Spinal cord (tissue), 10 donors: ENCODE measurements around the gene SCMH1. TPM values are rescaled to one million over a fixed set of nuclear protein-coding genes. Genes with fewer than 3 reads are reported as not detected.
"Not testable (repeated sequence)": the region's sequence is repeated elsewhere in the genome, so short reads cannot be mapped to it uniquely, and the experiment has no call there.

ENCODE experiments used
- DNase-seq, 6 donors: peaks; one replicate each; pipeline versions ENCODE4 v3.0.0 to v3.0.0-alpha.2; 2013 to 2015; ENCODE audit warnings: low spot score in 6 of 6, low read depth in 4 of 6
- H3K27ac ChIP-seq: one replicate; pipeline ENCODE4 v1.5.1; 2013; ENCODE audit warnings: low read depth, low read length, control low read depth
- H3K27me3 ChIP-seq: one replicate; pipeline ENCODE4 v1.6.1; 2013; ENCODE audit warnings: low read length; ENCODE audit not compliant: control insufficient read depth, insufficient read depth
- H3K36me3 ChIP-seq: one replicate; pipeline ENCODE4 v1.6.1; 2013; ENCODE audit warnings: low read length; ENCODE audit not compliant: control insufficient read depth, insufficient read depth
- H3K4me1 ChIP-seq: one replicate; pipeline ENCODE4 v1.6.1; 2013; ENCODE audit warnings: low read length; ENCODE audit not compliant: control insufficient read depth, insufficient read depth
- H3K4me3 ChIP-seq: one replicate; pipeline ENCODE4 v1.5.1; 2013; ENCODE audit warnings: low read depth, low read length, control low read depth
- H3K9me3 ChIP-seq: one replicate; pipeline ENCODE4 v1.6.1; 2013; ENCODE audit warnings: low read length; ENCODE audit not compliant: control insufficient read depth, insufficient read depth
- WGBS: methylation state at CpG from one replicate; pipeline ENCODE4 v1.1.5; 2013; ENCODE audit warnings: missing lambda C conversion rate; ENCODE audit not compliant: insufficient coverage; 5-methylcytosine and 5-hydroxymethylcytosine counted together
- polyA plus RNA-seq, 2 donors: library from polyadenylated mRNA; unstranded; fragments of 120-200 nt; gene quantifications; one replicate each; pipeline ENCODE4 v1.2.1, GENCODE V29; 2013; ENCODE audit not compliant: insufficient read length in 2 of 2
- total RNA-seq, 2 donors: library from RNA; depleted of rRNA in 1 of 2; stranded (reverse); fragments of 120-200 nt in 1 of 2; fragments of >200 nt in 1 of 2; gene quantifications; one replicate each; pipeline versions ENCODE4 v1.2.3 to v1.2.4, GENCODE V29; 2013 to 2014
- donor health status: healthy.

Gene SCMH1
- total and polyA plus RNA-seq, 4 donors: 30.9 to 58.2 (median 43.2) TPM

GRCh38 chr1:41149570-41149969 is 92.5 kb downstream of the SCMH1 start:
- Histone ChIP-seq H3K27me3 (no peaks in the 10 kb centered on the region), H3K9me3 (no peaks in the 10 kb centered on the region), H3K4me3 (no peak overlapping the region), H3K4me1 (no peaks in the 10 kb centered on the region), H3K27ac (no peak overlapping the region), H3K36me3 (no peaks in the 10 kb centered on the region)
- no CpG with 5 or more reads among the region's 2 CpGs for WGBS
- DNase-seq: no peak

- Histone ChIP-seq H3K4me3 (no peak overlapping the region), H3K27ac (no peak overlapping the region), H3K4me1 (no peaks in the 10 kb centered on the region), H3K36me3 (no peaks in the 10 kb centered on the region), H3K9me3 (peaks cover 6% of the 10 kb centered on the region), H3K27me3 (no peaks in the 10 kb centered on the region)
- no CpG with 5 or more reads among the region's 1 CpG for WGBS
- DNase-seq: no peak
Measured at GRCh38 chr1:41144285-41144684, 97.8 kb downstream of the SCMH1 start.

- Histone ChIP-seq H3K4me3 (no peak overlapping the region), H3K27ac (no peak overlapping the region), H3K27me3 (no peaks in the 10 kb centered on the region), H3K36me3 (no peaks in the 10 kb centered on the region), H3K4me1 (no peaks in the 10 kb centered on the region), H3K9me3 (peaks cover 6% of the 10 kb centered on the region)
- no peak for DNase-seq
- no CpG with 5 or more reads among the region's 1 CpG for WGBS
Measured at GRCh38 chr1:41138549-41138948, 103.6 kb downstream of the SCMH1 start.

- Histone ChIP-seq H3K4me3 (no peak overlapping the region), H3K4me1 (no peaks in the 10 kb centered on the region), H3K9me3 (peaks cover under 1% of the 10 kb centered on the region), H3K27me3 (no peaks in the 10 kb centered on the region), H3K27ac (no peak overlapping the region), H3K36me3 (no peaks in the 10 kb centered on the region)
- no CpG with 5 or more reads among the region's 1 CpG for WGBS
- no peak for DNase-seq
Measured at GRCh38 chr1:41135196-41135947, 106.7 kb downstream of the SCMH1 start.

GRCh38 chr1:41134325-41134724 is 107.8 kb downstream of the SCMH1 start:
- no CpG with 5 or more reads among the region's 2 CpGs for WGBS
- not testable (repeated sequence) for H3K9me3 ChIP-seq, H3K4me1 ChIP-seq, H3K27ac ChIP-seq, DNase-seq, H3K27me3 ChIP-seq, H3K36me3 ChIP-seq, H3K4me3 ChIP-seq

GRCh38 chr1:41122851-41123518 is 119.1 kb downstream of the SCMH1 start:
- WGBS: 60% methylated on average over 2 of the region's 8 CpGs
- DNase-seq: peak in 2 of 6 donors; percentile 30 to 60
- H3K9me3 ChIP-seq: no peaks in the 10 kb centered on the region

GRCh38 chr1:41122148-41122547 is 120.0 kb downstream of the SCMH1 start:
- no peak for DNase-seq
- Histone ChIP-seq H3K9me3 (no peaks in the 10 kb centered on the region), H3K4me1 (no peaks in the 10 kb centered on the region), H3K4me3 (no peak overlapping the region), H3K27me3 (no peaks in the 10 kb centered on the region), H3K36me3 (peaks cover 10% of the 10 kb centered on the region), H3K27ac (no peak overlapping the region)

More at GRCh38 chr1:41122851-41123518, 119.1 kb downstream of the SCMH1 start:
- no peak overlapping the region for H3K4me3 ChIP-seq
- no peak overlapping the region for H3K27ac ChIP-seq
- no peaks in the 10 kb centered on the region for H3K27me3 ChIP-seq
- no peaks in the 10 kb centered on the region for H3K4me1 ChIP-seq
- H3K36me3 ChIP-seq: peaks cover 6% of the 10 kb centered on the region

- no peaks in the 10 kb centered on the region for H3K9me3 ChIP-seq
- no peaks in the 10 kb centered on the region for H3K27me3 ChIP-seq
- no peak for DNase-seq
- H3K36me3 ChIP-seq: peaks cover 8% of the 10 kb centered on the region
- H3K4me3 ChIP-seq: no peak overlapping the region
- no peaks in the 10 kb centered on the region for H3K4me1 ChIP-seq
- H3K27ac ChIP-seq: no peak overlapping the region
Measured at GRCh38 chr1:41118645-41119044, 123.5 kb downstream of the SCMH1 start.

GRCh38 chr1:41117241-41117640 is 124.9 kb downstream of the SCMH1 start:
- H3K9me3 ChIP-seq, H3K4me1 ChIP-seq, H3K27ac ChIP-seq, H3K27me3 ChIP-seq, DNase-seq, H3K4me3 ChIP-seq: not testable (repeated sequence)
- 73% methylated on average over 3 of the region's 15 CpGs for WGBS
- peaks cover 12% of the 10 kb centered on the region for H3K36me3 ChIP-seq

GRCh38 chr1:41110736-41111135 is 131.4 kb downstream of the SCMH1 start:
- DNase-seq: no peak
- H3K4me1 ChIP-seq: no peaks in the 10 kb centered on the region
- no peaks in the 10 kb centered on the region for H3K9me3 ChIP-seq
- H3K27me3 ChIP-seq: no peaks in the 10 kb centered on the region
- WGBS: no CpG with 5 or more reads among the region's 1 CpG
- peaks cover 8% of the 10 kb centered on the region for H3K36me3 ChIP-seq
- no peak overlapping the region for H3K27ac ChIP-seq
- no peak overlapping the region for H3K4me3 ChIP-seq
